Right lobe of liver (tissue), 4 donors: ENCODE measurements around the gene SYTL1.

Experiments used
- CTCF ChIP-seq, 4 donors: fragments of 200-600 bp in 3 of 4; fragments of 450-650 bp in 1 of 4; IDR thresholded peaks; one replicate each; pipeline versions ENCODE4 v1.5.1 to v1.8.0; 2016 to 2022; ENCODE audit warnings: antibody characterized with exemption in 4 of 4, mild to moderate bottlenecking in 2 of 4
- POLR2A ChIP-seq: fragments of 450-650 bp; IDR thresholded peaks from one replicate; pipeline ENCODE4 v1.6.1; 2017; ENCODE audit warnings: antibody characterized with exemption, mild to moderate bottlenecking
- donor health status: DM: no; HTN: no; CAD: no.
- donor health status: DM: no; HTN: no; CAD: no.
- donor health status: DM: no; HTN: yes; CAD: no.

- no peak for TF ChIP-seq POLR2A
- no peak for TF ChIP-seq CTCF (IDR thresholded peaks at IDR 0.05)
Observed at GRCh38 chr1:27346357-27346756, 4.5 kb downstream of the SYTL1 start.
